OCI-LY1 (cell line): ENCODE measurements around the gene SLC25A42.

Source experiments
- CTCF ChIP-seq: fragments of 200-600 bp; sonication (generic), shearing (Covaris generic); IDR thresholded peaks from 2 replicates; pipeline ENCODE4 v1.5.1; 2017; ENCODE audit warnings: mild to moderate bottlenecking, antibody characterized with exemption, low read length, moderate library complexity, mixed read lengths
- EZH2 ChIP-seq: fragments of 200-600 bp; sonication (generic), shearing (Covaris generic); IDR thresholded peaks from 2 replicates; pipeline ENCODE4 v1.8.0; 2017; ENCODE audit warnings: borderline replicate concordance, mixed run types, mild to moderate bottlenecking, antibody characterized with exemption, low read length, moderate library complexity, mixed read lengths

- no peak for TF ChIP-seq EZH2
- TF ChIP-seq CTCF, result no peak
Observed at GRCh38 chr19:19132912-19133311, 69.1 kb downstream of the SLC25A42 start.
